ENCODE measurements around the gene MRFAP1. TPM values are rescaled to one million over a fixed set of nuclear protein-coding genes. Genes with fewer than 3 reads are reported as not detected.
"Not testable (repeated sequence)": the region's sequence is repeated elsewhere in the genome, so short reads cannot be mapped to it uniquely, and the experiment has no call there.

MRFAP1 gene
- total RNA-seq, 2 experiments from 2014 or later: 123 to 128 TPM

DNA sequence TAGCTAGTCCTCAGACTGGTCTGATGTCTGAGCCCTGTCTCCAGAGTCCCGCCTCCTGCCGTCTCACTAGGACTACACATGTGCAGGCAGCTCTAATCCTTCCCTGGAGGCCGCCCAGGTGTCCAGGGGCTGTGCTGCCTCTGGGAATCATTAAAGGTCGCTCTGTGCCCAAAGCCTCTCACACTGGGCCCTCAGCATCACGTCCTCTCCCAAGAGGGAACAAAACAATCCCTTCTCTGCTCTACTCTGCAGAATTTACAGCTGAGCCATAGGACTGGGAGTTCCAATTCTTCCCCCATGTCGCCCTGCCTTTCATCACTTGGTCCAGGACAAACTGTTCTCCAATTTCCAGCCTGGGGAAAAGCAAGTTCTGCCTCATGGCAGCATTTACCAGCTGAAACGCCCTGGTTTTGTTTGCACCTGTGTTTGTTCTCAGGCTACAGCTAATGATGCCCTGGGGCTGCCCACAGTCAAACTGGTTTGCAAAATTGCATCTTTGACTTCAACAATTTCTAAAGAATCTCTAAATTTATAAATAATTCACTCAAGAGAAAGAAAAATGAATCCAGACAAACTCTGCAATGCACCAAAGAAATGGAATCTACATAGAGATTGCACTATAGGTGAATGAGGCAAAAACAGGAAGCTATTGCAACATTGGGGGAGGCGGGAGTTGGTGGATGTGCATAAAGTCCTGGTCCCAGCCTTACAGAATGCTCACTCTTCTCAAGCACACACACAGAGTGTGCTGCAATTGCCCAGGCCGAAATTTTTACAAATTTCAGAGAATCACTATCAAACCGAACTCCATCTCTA is 7.2 kb upstream of the MRFAP1 start:
- Mint-ChIP-seq H3K27me3 (no peaks in the 10 kb centered on the region), H3K9me3 (no peaks in the 10 kb centered on the region), H3K4me3 (no peak overlapping the region), H3K27ac (peak overlapping the region; percentile 20), H3K4me1 (peaks cover 8% of the 10 kb centered on the region), H3K36me3 (peaks cover 1% of the 10 kb centered on the region)
- ATAC-seq (ENCODE audit: low read depth) (peak; percentile 56), DNase-seq (no peak)
- POLR2A ChIA-PET: interaction anchor here (1.1 to 1.5 kb wide), 2 partner anchors 9 to 58 kb away, joined by 3 read pairs; partner anchors contain the start of gene MAN2B2

DNA sequence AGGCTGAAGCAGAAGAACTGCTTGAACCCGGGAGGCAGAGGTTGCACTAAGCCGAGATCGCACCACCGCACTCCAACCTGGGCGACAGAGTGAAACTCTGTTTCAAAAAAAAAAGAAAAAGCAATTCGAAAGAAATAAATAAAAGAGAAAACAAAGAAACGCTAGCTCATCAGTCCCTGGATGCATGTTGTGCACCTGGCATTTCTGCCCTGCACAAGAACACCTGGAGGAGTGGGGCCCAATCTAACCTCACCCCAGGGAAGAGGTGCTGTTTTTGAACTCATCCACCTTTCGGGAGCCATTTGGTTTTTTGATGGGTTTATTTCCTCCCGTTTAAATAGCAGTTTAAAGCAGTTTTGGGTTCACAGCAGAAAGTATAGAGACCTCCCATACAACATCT is 5.7 kb upstream of the MRFAP1 start:
- no peak overlapping the region for H3K27ac Mint-ChIP-seq
- POLR2A ChIA-PET: no interaction called here
- H3K27me3 Mint-ChIP-seq: no peaks in the 10 kb centered on the region
- H3K9me3 Mint-ChIP-seq: no peaks in the 10 kb centered on the region
- H3K4me1 Mint-ChIP-seq: peaks cover 8% of the 10 kb centered on the region
- H3K4me3 Mint-ChIP-seq: no peak overlapping the region
- ATAC-seq (ENCODE audit: low read depth): no peak
- no peak for DNase-seq
- peaks cover 1% of the 10 kb centered on the region for H3K36me3 Mint-ChIP-seq

DNA sequence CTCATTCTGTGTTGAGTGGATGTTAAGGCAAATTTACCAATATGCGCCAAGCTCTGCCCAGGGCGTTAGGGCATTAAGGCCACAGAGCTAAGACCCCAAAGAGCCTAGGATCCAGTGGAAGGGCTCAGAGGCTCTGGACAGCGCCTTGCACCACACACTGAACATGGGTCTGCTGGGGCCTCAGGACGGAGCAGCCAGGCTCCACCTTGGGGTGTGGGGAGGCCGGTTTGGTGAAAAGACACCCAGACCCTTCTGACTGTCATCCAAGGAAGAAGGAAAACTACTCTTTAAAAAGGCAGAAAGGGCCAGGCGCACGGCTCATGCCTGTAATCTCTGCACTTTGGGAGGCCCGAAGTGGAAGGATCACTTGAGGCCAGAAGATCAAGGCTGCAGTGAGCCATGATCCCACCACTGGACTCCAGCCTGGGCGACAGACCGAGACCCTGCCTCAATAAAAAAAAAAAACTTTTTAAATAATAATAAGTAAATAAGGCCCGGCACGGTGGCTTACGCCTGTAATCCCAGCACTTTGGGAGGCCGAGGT is 1.3 kb upstream of the MRFAP1 start:
- DNase-seq (no peak), ATAC-seq (ENCODE audit: low read depth) (no peak)
- Mint-ChIP-seq H3K27ac (no peak overlapping the region), H3K27me3 (no peaks in the 10 kb centered on the region), H3K36me3 (peaks cover 26% of the 10 kb centered on the region), H3K4me1 (peaks cover 18% of the 10 kb centered on the region), H3K4me3 (peak overlapping the region; percentile 25), H3K9me3 (no peaks in the 10 kb centered on the region)
- POLR2A ChIA-PET: interaction anchor here (0.7 to 3.0 kb wide), 4 partner anchors 25 to 462 kb away, joined by 6 to 16 read pairs (median 15); partner anchors contain the start of genes BLOC1S4 and MAN2B2

DNA sequence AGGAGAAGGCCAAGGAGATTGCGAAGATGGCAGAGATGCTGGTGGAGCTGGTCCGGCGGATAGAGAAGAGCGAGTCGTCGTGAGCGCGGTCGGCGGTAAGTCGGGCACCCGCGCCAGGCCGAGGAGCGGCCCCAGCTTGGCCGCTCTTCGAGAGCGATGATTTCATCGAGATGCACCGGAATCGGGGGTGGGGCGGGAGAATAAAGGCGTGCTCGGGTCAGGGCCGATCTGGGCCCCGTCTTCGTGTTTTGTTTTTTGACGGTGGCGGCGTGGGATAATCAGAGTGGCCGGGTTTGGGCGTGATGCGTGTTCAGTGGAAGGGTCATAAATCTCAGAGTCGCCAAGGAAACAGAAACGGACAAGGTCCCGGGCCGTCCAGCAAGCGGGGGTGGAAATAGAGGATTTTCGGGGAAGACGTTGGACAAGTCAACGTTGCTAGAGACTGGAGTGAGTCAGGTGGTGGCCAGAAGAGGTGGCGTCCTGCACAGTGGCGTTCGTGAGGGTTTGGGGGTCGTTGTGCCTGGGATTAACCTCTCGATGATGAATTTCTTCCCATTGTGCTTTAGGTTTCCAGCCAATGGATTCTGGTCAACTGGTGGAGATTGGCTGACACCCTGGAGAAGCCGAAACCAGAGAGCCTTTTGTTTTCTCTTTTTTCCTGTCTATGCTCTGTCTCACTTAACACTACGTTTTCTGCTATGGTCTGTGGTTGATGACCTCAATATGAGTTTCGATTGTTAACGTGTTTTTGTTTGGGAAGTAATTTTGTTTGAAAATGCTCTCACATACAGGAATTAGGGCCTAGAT is 882 bp downstream of the MRFAP1 start:
- H3K9me3 Mint-ChIP-seq: no peaks in the 10 kb centered on the region
- peak overlapping the region; percentile 94 for H3K27ac Mint-ChIP-seq
- peaks cover 26% of the 10 kb centered on the region for H3K36me3 Mint-ChIP-seq
- ATAC-seq (ENCODE audit: low read depth) (peak; percentile 40), DNase-seq (no peak)
- POLR2A ChIA-PET: interaction anchor here (0.6 to 4.1 kb wide), 21 partner anchors 10 to 526 kb away, joined by 3 to 68 read pairs (median 6); partner anchors contain the start of genes BLOC1S4, MAN2B2, MRFAP1L1 and TBC1D14
- peaks cover 18% of the 10 kb centered on the region for H3K4me1 Mint-ChIP-seq
- peak overlapping the region; percentile 89 for H3K4me3 Mint-ChIP-seq
- H3K27me3 Mint-ChIP-seq: no peaks in the 10 kb centered on the region

DNA sequence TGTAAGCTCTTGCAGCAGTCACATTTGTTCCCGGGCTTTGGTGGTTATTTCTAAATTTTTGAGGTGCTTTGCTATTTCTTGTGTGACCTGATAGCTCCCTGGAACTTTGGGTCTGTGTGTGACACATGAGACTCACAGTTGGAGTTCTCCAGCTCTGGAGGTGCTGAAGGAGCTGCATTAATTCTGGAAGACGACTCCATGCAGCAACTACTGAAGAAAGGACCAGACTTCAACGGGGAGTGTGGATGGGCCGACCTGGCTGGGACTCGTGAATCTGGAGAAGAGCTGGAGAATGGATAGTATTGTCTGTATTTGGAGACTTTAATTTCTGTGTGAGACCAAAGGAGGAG is 1.5 kb downstream of the MRFAP1 start:
- ATAC-seq (ENCODE audit: low read depth): no peak
- H3K27ac Mint-ChIP-seq: peak overlapping the region; percentile 94
- peaks cover 26% of the 10 kb centered on the region for H3K36me3 Mint-ChIP-seq
- H3K9me3 Mint-ChIP-seq: no peaks in the 10 kb centered on the region
- no peak for DNase-seq
- no peaks in the 10 kb centered on the region for H3K27me3 Mint-ChIP-seq
- peak overlapping the region; percentile 89 for H3K4me3 Mint-ChIP-seq
- POLR2A ChIA-PET: interaction anchor here (0.6 to 4.1 kb wide), 8 partner anchors 9 to 426 kb away, joined by 3 to 68 read pairs (median 3); partner anchors contain the start of genes BLOC1S4, GRPEL1 and MAN2B2
- peaks cover 18% of the 10 kb centered on the region for H3K4me1 Mint-ChIP-seq

DNA sequence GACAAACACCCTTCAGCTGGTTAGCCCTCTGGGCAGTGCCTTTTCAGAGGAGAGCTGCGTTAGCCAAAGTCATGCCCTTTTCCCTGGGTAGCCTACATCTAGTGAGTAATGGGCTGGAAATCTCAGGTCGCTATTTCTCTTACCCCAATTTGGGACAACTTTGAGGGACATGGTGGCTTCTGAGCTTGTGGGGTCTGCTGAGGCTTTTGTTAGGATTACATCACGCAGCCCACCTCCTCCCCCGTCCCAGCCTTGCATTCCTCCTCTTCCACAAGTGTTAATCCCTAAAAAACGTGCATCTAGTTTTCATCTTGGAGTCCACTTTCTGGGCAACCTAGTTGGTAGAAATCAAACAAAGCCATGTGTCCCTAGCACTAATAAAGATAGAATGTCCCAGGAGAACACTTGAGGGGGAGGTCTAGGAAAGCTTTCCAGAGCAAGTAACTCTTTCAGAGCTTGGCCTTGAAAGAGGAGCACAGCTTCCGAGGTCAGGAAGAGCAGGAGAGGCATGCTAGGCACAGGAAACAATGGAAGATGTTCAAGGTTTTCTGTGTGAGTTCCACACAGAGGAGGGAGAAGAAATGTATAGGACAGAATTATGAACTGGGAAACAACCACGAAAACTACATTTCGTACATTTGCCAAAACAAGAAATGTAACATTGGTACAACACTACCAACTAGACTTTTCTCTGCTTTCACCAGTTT is 2.8 kb downstream of the MRFAP1 start:
- POLR2A ChIA-PET: interaction anchor here (4.1 kb wide), 1 partner anchor 31 kb away, joined by 68 read pairs; a partner anchor contains a TSS
- Mint-ChIP-seq H3K27ac (peak overlapping the region; percentile 33), H3K36me3 (peaks cover 25% of the 10 kb centered on the region), H3K27me3 (no peaks in the 10 kb centered on the region), H3K9me3 (no peaks in the 10 kb centered on the region), H3K4me3 (no peak overlapping the region), H3K4me1 (peaks cover 18% of the 10 kb centered on the region)
- no peak for ATAC-seq (ENCODE audit: low read depth)
- DNase-seq: no peak

DNA sequence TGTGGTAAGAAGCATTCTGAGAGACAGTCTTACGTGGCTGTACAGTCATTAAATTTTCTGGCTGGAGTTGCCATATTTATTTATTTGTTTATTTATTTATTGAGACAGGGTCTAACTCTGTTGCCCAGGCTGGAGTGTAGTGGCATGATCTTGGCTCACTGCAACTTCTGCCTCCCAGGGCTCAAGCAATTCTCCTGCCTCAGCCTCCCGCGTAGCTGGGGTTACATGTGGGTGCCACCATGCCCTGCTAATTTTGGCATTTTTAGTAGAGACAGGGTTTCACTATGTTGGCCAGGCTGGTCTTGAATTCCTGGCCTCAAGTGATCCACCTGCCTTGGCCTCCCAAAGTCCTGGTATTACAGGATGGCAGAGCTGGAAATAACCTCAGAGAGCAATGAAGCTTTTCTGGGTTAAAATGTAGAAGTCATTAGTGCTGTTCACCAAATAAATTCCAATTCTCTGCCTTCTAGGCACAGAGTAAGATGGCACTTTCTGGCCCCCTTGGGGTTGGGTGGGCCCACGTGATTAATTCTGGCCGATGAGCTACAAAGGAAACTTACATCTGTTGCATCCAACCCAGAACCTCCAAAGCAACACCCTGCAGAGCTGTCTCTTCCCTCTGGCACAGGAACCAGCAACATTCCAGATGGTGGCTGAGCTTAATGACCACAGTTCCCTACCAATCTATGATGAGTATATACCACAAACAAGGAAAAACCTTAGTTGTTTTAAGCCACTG is 4.5 kb downstream of the MRFAP1 start:
- peaks cover 25% of the 10 kb centered on the region for H3K36me3 Mint-ChIP-seq
- no peak overlapping the region for H3K27ac Mint-ChIP-seq

DNA sequence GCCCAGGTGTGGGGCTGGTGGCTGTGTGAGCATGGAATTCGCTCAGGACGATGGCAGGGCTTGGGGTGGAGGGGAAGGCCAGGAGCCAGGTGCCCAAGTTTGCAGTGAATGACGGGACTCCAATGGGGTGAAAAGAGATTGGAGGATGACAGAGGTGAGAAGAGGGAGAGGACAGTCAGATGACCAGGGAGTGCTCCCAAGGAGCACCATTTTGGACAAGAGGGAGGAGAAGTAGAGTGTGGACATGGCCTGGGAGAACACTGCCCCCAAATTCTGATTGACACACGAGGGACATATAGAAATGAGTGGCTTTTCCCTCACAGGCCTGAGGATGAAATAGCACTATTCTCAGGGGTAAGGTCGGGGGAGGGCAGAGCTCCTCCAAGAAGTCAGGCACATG is 6.7 kb downstream of the MRFAP1 start:
- peaks cover 13% of the 10 kb centered on the region for H3K36me3 Mint-ChIP-seq
- no peak overlapping the region for H3K4me3 Mint-ChIP-seq
- peaks cover 10% of the 10 kb centered on the region for H3K4me1 Mint-ChIP-seq
- H3K9me3 Mint-ChIP-seq: no peaks in the 10 kb centered on the region
- no peak overlapping the region for H3K27ac Mint-ChIP-seq
- POLR2A ChIA-PET: interaction anchor here (0.6 to 1.0 kb wide), 2 partner anchors 23 to 27 kb away, joined by 4 read pairs; a partner anchor contains a TSS
- DNase-seq (no peak), ATAC-seq (ENCODE audit: low read depth) (no peak)
- H3K27me3 Mint-ChIP-seq: peaks cover 1% of the 10 kb centered on the region

More for the DNA sequence above, 4.5 kb downstream of the MRFAP1 start:
- H3K27me3 Mint-ChIP-seq: no peaks in the 10 kb centered on the region
- no peak overlapping the region for H3K4me3 Mint-ChIP-seq
- H3K9me3 Mint-ChIP-seq: no peaks in the 10 kb centered on the region
- DNase-seq: no peak
- ATAC-seq (ENCODE audit: low read depth): no peak
- H3K4me1 Mint-ChIP-seq: peaks cover 18% of the 10 kb centered on the region
- POLR2A ChIA-PET: interaction anchor here (0.7 to 1.1 kb wide), 5 partner anchors 12 to 71 kb away, joined by 3 to 7 read pairs (median 3); partner anchors contain the start of gene BLOC1S4

DNA sequence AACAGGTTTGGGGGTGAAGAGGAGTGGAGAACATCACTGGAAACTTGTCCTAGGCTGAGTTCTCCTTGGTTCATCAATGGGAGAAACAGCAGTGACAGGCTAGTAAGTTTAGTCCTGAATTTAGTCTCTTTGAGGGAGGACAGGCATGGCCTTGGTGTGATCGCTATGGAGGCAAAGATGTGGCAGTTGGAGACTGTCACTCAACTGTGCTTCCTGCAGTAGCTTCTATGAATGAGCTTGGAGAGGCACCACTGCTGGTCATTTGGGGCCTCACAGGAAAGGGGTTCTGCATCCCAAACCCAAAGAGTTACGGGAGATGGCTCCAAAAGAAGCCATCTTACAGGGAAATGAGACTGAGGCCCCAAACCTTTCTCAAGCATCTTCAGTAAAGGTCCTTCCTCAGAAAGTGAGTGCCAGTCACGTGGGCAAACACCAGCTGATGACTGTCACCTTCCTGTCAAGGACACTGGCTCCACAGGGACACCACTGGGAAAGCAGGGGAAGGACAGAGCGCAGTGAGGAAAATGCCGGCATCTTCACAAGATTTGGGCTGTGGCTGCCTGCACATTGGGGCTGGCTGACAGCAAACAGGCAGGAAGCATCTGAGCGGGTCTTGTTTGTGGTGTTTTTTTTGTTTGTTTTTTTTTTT is 7.2 kb downstream of the MRFAP1 start:
- POLR2A ChIA-PET: interaction anchor here (0.6 to 1.0 kb wide), 2 partner anchors 24 to 26 kb away, joined by 4 read pairs; a partner anchor contains a TSS
- peaks cover 6% of the 10 kb centered on the region for H3K4me1 Mint-ChIP-seq
- DNase-seq: no peak
- H3K27ac Mint-ChIP-seq: no peak overlapping the region
- no peak for ATAC-seq (ENCODE audit: low read depth)
- H3K9me3 Mint-ChIP-seq: no peaks in the 10 kb centered on the region
- H3K27me3 Mint-ChIP-seq: peaks cover 1% of the 10 kb centered on the region
- no peak overlapping the region for H3K4me3 Mint-ChIP-seq
- peaks cover 9% of the 10 kb centered on the region for H3K36me3 Mint-ChIP-seq

DNA sequence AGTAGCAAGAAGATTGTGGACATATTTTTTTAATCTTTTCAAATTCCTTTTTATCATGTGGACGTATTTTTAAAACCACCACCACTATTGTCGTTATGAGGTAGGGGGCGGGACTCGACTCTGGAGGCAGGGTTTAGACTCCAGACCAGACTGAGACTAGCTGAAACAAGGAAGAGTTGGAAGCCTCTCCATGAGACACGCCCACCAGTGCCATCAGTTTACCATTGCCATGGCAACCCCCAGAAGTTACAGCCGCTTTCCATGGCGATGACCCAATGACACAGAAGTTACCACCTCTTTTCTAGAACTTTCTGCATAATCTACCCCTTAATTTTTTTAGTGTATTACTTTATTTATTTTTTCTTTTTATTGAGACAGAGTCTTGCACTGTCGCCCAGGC is 8.7 kb downstream of the MRFAP1 start:
- H3K4me3 Mint-ChIP-seq: no peak overlapping the region
- H3K36me3 Mint-ChIP-seq: no peaks in the 10 kb centered on the region
- POLR2A ChIA-PET: interaction anchor here (0.5 kb wide), 1 partner anchor 11 kb away, joined by 3 read pairs; no protein-coding TSS in a partner anchor
- DNase-seq (no peak), ATAC-seq (ENCODE audit: low read depth) (no peak)
- H3K4me1 Mint-ChIP-seq: no peaks in the 10 kb centered on the region
- H3K9me3 Mint-ChIP-seq: no peaks in the 10 kb centered on the region
- H3K27ac Mint-ChIP-seq: no peak overlapping the region
- peaks cover 1% of the 10 kb centered on the region for H3K27me3 Mint-ChIP-seq

DNA sequence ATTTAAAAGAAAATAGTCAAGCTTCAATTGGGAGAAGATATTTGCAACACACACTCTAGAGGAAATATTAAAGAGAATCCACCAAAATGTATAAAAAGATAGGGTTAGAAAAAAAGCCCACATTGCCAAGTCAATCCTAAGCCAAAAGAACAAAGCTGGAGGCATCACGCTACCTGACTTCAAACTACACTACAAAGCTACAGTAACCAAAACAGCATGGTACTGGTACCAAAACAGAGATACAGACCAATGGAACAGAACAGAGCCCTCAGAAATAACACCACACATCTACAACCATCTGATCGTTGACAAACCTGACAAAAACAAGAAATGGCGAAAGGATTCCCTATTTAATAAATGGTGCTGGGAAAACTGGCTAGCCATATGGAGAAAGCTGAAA is 13.7 kb downstream of the MRFAP1 start:
- not testable (repeated sequence) for H3K4me3 Mint-ChIP-seq; H3K27me3 Mint-ChIP-seq; H3K9me3 Mint-ChIP-seq; H3K36me3 Mint-ChIP-seq; H3K4me1 Mint-ChIP-seq; ATAC-seq (ENCODE audit: low read depth); DNase-seq; H3K27ac Mint-ChIP-seq
- POLR2A ChIA-PET: interaction anchor here (1.2 kb wide), 1 partner anchor 13 kb away, joined by 3 read pairs; no protein-coding TSS in a partner anchor

DNA sequence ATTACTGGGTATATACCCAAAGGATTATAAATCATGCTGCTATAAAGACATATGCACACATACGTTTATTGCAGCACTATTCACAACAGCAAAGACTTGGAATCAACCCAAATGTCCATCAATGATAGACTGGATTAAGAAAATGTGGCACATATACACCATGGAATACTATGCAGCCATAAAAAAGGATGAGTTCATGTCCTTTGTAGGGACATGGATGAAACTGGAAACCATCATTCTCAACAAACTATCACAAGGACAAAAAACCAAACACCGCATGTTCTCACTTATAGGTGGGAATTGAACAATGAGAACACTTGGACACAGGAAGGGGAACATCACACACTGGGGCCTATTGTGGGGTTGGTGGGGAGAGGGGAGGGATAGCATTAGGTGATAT is 14.8 kb downstream of the MRFAP1 start:
- DNase-seq; H3K36me3 Mint-ChIP-seq; ATAC-seq (ENCODE audit: low read depth); H3K4me1 Mint-ChIP-seq; POLR2A ChIA-PET; H3K27ac Mint-ChIP-seq; H3K9me3 Mint-ChIP-seq; H3K4me3 Mint-ChIP-seq: not testable (repeated sequence)
- H3K27me3 Mint-ChIP-seq: peaks cover 15% of the 10 kb centered on the region
